GM19025 (cell line): ENCODE results near the gene PMVK.

Experiments
- ATAC-seq: cut with Tn5 transposase; IDR thresholded peaks from one replicate; pipeline ENCODE4 v1.9.1; 2021; ENCODE audit warnings: mild to moderate bottlenecking, low read depth, moderate library complexity; ENCODE audit not compliant: unreplicated experiment

PMVK gene

GRCh38 chr1:154967331-154967950 lies 30.9 kb upstream of the PMVK start:
- ATAC-seq, result no peak

- ATAC-seq, result no peak
Measured at GRCh38 chr1:154966111-154966510, 29.6 kb upstream of the PMVK start.

GRCh38 chr1:154964359-154964758 lies 27.8 kb upstream of the PMVK start:
- no peak for ATAC-seq

- ATAC-seq, result no peak
Measured at GRCh38 chr1:154963643-154964042, 27.1 kb upstream of the PMVK start.

GRCh38 chr1:154962795-154963330 lies 26.3 kb upstream of the PMVK start:
- ATAC-seq, result no peak

- ATAC-seq, result no peak
Measured at GRCh38 chr1:154962156-154962749, 25.7 kb upstream of the PMVK start.

GRCh38 chr1:154961207-154962155 lies 25.0 kb upstream of the PMVK start, which contains the start of gene PYGO2:
Gene PYGO2 (minus strand): TSS chr1:154961782. CDS start chr1:154961576, 206 bp downstream.
- ATAC-seq, result peak; percentile 82

- ATAC-seq, result no peak
Measured at GRCh38 chr1:154960446-154961136, 24.1 kb upstream of the PMVK start.

- no peak for ATAC-seq
Measured at GRCh38 chr1:154959426-154959780, 22.9 kb upstream of the PMVK start.

- ATAC-seq, result no peak
Measured at GRCh38 chr1:154958681-154959425, 22.3 kb upstream of the PMVK start.

GRCh38 chr1:154958036-154958435 lies 21.5 kb upstream of the PMVK start:
- no peak for ATAC-seq

GRCh38 chr1:154957091-154957657 lies 20.7 kb upstream of the PMVK start:
- ATAC-seq, result no peak

GRCh38 chr1:154956544-154956941 lies 20.0 kb upstream of the PMVK start:
- ATAC-seq, result no peak

- peak; percentile 53 for ATAC-seq
Measured at GRCh38 chr1:154955718-154956543, 19.4 kb upstream of the PMVK start, which contains the start of gene PBXIP1. Gene PBXIP1 (minus strand): TSS chr1:154956099. CDS start chr1:154953721, 2,378 bp downstream.

- peak; percentile 54 for ATAC-seq
Measured at GRCh38 chr1:154955039-154955717, 18.7 kb upstream of the PMVK start.

GRCh38 chr1:154954541-154954940 lies 18.0 kb upstream of the PMVK start:
- no peak for ATAC-seq

GRCh38 chr1:154953611-154954038 lies 17.1 kb upstream of the PMVK start:
- no peak for ATAC-seq

- no peak for ATAC-seq
Measured at GRCh38 chr1:154952664-154953063, 16.1 kb upstream of the PMVK start.
